Stromal cell of bone marrow (primary cell): ENCODE data around the gene OVAAL.

Experiments
- DNase-seq: peaks from one replicate; pipeline ENCODE4 v3.0.0-alpha.2; 2012; ENCODE audit warnings: low read depth

OVAAL gene

DNA sequence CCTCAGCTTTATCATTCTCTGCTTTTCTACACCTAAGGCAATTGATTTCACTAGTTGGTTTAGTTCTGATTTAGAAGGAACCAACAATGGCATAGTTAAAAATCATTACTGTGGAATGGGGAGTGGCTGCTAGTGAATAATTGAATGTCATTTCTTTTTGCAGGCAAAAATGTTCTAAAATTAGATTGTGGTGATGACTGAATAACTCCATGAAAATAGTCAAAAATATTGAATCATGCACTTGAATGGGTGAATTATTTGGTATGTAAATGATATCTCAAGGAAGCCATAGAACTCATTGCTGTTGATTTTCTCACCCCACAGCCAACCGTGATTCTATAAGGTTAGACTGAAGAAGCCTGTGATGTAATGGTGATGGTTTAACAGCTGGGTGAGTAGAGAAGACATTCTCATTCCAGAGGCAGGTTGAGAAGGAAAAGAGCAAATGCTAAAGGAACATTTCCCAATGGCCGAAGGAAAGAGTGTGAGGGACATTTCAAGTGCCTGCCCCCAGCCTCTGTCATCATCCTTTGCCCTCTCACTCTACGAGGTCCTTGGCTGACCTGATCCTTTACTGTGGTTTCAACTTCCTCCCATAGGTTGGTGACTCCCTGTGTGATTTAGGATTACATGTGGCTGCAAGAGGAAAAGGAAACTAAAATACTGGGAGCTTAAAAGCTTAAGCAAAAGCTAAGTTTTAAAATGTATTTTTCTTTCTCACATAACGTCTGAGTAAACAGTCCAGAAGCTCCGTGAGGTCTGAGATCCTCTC is 12.5 kb downstream of the OVAAL start:
- DNase-seq: no peak

DNA sequence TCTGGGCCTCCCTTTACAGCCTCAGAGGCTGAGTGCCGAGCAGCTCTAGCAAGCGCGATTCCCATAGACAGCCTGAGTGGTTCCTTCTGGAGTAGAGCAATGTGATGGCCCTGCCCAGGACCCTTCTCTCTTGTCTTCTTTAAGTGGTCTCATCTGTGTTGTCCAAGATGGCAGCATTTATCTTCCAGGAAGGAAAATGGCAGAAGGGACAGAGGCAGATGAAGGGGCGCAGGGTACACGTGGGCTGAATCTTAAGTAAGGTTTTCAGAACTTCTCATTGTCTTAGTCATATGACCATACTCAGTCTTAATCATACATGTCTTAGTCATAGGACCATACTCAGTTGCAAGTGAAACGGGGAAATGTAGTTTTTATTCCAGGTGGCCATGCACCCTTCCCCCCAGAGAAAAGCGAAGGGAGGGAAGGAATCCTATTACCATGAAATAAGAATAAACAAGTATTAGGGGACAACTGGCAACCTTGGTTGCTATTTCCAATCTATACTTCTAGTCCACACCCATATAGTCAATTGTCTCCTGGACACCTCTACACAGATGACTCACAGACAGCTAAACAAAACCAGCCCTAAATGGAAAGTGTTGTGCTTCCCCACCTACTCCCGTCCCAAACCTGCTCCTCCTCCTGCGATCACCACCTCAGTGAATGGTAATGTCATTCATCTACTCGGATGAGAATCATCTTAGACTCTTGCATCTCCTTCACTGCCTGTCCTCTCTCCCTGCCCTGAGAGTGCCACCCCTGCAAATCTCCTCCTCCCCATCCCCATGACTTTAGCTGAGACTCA is 13.3 kb downstream of the OVAAL start:
- no peak for DNase-seq

DNA sequence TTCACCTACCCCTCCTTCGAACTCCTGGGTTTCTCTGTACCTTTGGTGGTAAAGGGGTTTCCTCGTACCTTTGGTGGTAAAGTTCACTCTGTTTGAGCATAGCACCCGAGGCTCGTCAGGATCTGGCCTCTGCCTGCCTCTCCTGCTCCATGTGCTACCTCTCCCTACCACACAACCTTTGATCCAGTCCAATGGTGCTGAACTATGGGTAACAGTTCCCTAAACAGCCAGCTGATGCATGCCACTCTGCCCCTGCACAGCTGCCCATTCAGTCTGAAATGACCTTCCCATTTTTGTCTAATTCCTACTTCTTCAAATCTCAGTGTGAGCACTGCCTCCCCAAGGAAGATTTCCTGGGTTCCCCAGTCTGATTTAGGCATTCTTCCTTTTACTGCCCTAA is 14.0 kb downstream of the OVAAL start:
- no peak for DNase-seq

DNA sequence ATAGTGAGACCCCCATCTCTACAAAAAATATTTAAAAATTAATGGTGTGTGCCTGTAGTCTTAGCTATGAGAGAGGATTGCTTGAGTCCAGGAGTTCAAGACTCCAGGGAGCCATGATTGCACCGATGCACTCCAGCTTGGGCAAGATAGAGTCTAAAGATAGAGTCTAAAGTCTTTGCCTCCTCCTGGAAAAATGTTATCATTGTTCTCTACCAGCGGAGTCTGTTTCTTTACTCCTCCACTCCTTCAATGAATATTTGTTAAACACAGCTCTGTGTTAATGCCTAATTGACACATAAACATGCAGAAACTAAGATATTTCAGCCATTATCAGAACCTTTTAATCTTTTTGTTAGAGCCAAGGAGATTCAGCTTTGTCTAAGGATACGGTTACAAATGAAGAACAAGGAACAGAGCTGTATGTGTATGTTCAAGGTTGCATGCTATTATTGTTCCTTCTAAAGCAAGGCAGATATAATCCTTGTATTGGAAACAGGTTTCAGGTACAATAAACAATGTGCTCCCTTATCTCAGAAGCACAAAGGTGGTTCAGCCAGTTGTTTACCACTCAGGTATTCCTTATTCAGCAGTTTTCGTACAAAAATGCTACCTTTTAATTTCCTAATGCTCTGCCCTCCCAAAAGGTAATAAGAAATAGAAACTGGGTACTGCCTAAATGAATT is 15.4 kb downstream of the OVAAL start:
- DNase-seq: no peak

DNA sequence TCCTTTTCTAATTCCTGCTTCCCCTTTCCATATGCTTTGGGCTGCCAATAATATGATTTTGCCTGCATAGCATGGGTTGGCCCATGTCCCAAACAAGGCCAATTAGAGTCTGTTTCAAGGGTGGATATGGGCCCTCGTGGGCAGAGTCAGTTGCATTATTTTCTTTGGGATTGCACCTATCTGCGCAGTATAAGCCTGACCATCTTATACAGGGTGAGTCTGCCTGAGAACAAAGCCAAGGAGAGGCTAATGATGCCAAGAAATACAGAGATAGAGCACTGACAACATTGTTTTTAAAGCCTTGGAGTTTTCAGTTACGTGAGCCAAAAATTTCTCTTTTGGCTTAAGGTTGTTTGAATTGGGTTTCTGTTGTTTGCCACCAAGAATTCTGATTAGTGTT is 18.6 kb downstream of the OVAAL start:
- DNase-seq: no peak

DNA sequence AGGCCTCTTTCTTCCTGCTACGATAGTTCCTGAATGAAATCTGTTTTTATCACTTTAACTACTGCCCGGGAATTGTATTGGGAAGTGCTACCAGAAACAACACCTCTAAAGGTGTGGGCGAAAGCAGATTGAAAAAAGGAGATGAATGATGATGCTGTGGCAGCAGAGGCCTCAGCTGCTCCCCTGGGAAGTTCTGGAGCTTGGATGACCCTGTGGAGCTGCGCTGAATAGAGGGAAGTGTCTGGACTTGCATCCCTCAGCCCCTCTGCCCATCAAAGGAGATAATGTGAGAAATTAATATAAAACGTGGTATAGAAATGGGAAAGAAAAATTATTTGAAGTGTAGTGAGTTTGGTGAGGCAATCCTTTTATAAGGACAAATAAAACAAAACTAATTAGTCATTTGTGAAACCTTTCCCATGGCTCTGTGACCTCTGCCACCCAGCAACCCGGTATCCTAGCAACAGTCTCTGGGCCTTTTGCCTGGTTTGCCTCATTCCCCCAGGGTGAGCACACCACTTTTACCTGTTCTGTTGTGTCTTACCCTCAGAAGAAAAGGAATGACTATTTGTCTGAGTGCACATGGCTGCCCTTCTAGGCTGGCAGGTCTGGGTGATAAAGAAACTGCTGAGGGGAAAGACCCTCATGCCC is 21.3 kb downstream of the OVAAL start:
- DNase-seq: no peak

DNA sequence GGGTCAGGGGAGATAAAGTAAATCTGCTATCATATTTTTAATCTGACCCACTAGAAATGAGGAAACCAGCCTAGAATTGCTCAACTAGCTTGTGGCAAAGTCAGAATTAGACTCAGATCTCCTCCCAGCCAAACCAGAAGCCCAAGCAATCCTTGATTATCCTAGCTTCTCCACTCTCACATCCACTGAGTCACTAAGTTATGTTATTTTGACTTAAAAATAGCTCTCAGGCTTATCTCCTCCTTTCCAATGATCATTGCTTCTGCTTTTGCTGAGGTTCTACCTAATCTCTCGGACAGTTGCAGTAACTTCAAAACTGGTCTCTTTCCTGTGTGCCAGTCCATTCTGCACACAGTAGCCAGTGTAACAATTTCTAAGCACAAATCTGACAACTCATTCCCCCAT is 22.9 kb downstream of the OVAAL start:
- DNase-seq: peak; percentile 69

DNA sequence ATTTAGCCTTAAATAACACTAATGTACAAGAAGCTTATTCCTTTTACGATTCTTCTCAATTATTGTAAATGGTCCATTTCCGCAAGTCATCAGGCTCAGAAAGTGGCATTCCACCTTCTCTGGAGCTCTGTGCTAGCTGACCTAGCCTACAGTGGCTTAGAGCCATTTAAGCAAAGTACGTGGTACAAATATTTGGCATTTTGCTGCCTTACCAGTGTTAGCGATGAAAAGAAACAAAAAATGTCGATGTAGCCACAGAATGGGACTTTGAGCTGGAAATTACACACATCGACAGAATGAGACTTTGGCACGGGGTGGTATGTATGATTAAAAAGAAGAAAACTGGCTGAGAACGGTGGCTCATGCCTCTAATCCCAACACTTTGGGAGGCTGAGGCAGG is 26.1 kb downstream of the OVAAL start:
- DNase-seq: no peak

DNA sequence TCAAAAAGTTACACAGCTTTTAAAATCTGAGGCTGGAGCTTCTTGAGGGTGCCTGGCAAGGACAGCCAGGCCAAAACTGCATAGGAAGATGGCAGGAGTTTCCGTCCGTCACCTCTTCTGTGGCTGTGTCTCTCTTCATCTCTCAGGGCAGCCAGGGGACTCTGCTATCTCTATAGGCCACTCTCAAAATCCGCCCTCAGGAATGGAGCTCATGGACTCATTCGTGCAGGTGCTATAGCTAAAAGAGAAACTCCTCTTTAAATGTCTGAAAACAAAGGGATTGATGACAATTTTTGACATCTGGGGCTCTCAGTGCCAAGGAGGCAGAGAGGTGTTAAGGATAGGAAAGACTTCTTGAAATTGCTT is 27.2 kb downstream of the OVAAL start:
- DNase-seq: no peak

DNA sequence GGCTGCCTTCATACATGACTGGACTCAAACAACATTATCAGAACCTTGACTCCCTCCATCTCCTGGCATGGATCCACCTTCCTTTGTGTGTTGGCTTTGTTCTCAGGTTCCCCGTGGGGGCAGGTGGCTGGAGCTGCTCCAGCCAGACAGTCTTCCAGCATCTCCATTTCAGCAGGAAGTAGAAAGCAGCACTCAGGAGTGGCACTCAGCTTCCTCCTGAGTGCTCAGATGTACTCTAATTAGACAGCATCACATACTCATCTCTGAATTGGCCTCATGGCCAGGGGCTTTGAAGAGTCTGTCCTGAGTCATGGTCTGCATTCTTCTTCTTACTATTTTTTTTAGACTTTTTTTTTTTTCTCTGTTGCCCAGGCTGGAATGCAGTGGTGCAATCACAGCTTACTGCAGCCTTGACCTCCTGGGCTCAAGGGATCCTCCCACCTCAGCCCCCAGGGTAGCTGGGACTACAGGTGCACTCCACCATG is 27.9 kb downstream of the OVAAL start:
- no peak for DNase-seq

DNA sequence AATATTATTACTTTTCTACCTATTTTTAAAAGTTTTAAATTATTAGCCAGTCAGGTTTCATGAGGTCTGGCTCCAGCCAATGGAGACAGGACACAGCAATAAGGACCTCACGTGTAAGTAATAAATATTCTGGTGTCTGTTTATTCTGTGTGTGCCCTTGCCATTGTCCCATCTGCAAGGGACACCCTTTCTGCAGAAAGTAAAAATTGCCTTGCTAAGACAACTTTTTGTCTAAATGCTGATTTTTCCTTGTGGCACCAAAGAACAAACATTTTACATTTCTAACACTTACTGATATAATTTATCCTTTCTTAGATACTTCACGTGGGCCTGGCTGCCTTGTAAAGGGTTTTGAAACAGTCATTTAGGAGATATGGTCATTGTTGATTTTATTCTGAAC is 29.4 kb downstream of the OVAAL start:
- DNase-seq: no peak

DNA sequence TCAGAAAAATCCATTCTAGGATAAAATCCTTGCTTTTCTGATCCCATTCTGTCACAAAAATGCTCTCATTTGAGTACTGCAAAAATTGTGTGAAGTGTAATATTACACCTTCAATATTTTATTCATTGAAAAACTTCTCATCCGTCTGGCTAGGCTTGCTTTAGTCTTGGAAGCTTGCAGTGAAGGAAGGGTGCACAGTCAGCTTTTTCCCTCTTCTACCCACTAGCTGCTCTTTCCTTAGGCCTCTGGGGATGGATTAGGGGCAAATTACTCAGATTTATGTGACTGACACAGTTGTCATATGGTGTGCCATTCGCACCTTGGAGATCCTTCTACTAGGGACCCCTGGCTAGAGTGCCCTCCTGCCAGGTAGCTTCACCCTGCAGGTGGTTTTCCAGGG is 32.1 kb downstream of the OVAAL start:
- no peak for DNase-seq

DNA sequence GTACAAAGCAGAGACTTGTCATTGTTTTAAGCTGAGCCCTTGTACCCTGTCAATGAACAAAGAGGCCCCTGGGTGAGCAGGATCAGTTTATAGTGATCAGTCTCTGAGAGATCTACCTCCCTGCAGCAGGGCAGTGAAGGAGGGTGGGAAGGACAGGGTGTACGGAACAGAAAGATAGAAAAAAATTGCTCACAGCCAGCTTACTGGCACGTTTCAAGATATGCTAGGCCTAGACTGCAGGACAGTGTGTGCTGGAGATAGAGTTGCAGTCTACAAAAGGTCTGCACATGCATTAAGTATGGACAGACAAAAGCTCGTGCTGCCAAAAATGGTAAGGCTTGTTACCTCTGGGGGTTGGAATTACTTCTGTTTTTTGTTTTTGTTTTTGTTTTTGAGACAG is 34.6 kb downstream of the OVAAL start:
- no peak for DNase-seq

DNA sequence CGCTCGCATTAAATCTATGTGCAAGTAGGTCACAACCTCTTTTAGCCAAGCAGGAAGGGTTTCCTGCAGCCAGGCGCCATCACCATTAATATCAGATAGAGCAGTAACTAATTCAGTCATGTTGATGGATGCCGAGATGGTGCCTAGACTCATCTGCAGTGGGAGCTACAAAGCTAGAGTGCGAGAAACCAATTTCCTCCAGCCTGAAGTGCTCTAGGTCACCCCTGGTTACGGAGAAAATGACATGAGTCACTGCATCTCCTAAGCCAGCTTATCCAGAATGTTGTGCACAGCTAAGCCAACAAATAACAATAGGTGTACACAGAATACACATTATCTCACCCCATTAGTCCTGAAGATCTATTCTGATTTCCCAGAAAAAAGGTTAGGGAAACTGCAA is 36.0 kb downstream of the OVAAL start:
- DNase-seq: no peak

DNA sequence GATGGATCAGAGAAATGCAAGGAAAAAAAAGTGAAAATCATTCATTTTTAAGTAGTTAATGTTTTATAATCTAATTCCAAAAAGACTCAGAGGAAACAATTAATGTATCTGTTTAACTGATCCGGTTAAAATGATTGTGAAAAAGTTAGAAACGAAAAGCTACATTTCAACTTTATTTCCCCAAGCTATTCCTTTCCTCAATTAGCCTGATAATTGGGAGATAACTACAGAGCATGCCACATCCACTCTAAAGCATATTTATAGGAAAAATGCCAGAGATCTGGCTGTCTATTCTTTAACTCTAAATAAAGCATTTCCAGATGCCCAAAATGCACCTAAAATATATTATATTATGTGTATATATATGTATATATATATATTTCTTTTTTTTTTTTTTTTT is 37.2 kb downstream of the OVAAL start:
- DNase-seq: no peak

DNA sequence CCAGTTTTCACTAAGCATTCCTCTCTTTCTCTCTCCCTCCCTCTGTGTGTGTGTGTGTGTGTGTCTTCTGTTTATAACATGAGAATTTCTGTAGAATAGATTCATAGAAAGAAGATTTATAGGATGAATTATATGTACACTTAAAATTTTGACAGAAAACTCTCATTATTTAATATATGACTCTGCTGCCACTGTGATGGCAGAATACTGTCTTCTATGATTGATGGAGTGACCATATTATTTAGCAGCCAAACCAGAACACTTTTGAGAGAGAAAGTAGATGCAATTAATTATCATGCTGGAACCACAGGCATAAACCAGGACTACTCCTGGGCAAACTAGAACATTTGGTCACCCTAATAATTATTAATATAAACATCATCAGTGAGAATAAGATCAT is 38.8 kb downstream of the OVAAL start:
- DNase-seq: no peak

DNA sequence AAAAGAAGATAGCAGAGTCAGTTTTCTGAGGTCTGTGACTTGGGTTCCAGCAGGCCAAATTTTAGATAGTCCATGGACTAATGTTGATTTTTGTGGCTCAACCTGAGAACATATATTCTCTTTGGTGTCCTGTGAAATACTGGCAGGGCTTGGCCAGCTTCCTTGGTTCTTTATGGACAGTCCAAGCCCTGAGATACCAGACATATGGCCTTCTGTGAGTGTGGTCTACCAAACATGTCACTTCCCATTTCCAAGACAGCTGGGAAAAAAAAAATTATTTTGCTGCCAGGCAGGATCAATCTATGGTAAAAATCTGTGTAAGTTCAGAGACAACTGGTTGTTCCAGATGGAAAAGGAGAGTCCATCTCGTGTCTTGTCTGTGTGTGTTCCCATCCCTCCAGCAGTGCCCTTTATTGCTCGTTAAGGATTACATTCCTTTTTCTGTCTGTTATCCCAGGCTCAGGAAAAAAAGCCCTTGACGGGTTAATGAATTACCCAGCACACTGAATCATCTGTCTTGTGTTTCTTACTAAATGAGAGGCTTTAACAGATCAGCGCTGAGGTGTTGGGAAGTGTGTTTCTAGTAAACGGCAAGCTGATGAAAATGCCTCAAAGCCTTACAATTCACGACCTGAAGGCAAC is 39.7 kb downstream of the OVAAL start:
- no peak for DNase-seq

DNA sequence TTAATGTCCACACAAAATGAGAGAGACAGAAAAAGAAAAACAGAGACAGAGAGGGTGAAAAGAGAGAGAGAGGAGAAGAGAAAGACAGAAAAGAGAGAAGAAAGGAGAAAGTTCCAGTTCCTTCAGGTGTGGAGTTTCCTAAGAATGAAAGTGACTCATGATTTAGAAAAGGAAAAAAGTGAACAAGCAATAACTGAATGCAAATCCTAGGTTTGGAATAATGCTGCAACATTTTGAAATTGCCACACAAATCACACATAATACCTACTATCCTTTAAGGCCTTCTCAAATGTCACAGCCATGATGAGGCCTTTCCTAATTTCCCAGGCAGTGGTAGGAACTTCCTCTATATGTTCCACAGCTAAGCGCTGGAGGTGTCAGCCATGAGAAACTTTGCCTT is 41.6 kb downstream of the OVAAL start:
- DNase-seq: no peak

DNA sequence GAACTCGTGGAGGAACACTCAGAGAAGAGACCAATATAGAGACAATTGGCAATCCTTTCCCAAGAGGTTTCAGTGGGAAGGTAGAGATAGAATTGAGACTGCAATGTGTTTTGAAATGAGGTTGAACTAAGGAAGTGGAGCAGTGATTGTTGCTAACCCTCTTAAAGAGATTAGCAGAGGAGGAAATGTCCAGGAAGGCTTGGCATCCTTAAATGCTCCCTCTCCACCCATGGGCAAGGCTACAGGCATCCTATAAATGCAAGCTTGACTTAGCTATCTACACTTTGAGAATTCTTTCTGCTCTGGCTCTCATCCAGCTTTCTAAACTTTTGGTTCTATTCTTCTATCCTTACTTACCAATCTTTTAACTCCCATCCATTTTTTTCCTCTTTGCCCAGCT is 42.7 kb downstream of the OVAAL start:
- DNase-seq: no peak

DNA sequence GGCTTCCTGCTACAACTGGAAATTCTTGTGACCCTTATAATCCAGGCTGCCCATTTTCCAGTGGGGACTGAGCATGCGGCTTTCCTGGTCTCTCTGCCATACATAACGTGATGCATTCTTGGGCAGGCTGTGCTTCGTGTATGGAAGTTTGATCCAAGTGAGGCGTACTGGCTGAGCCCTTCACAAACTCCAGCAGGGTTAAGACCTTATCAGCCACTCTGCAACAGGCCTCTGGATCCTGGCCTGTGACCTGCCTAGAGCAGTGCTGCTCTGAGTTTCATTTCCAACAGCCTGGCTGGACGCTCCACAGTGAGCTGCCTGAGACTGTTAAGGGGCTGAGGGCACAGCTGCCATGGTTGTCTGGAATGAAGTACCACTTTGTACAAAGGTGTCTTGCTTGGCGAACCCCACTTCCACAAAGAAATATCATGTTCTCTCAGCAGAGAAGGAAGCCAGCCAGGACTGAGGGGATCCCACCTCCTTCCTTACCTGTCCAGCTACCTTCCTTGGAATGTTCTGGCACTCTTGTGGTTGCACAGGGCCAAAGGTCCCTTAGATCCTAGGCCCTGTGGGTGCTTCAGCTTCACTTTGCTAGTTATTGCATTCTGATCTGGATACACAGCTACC is 44.6 kb downstream of the OVAAL start:
- no peak for DNase-seq

DNA sequence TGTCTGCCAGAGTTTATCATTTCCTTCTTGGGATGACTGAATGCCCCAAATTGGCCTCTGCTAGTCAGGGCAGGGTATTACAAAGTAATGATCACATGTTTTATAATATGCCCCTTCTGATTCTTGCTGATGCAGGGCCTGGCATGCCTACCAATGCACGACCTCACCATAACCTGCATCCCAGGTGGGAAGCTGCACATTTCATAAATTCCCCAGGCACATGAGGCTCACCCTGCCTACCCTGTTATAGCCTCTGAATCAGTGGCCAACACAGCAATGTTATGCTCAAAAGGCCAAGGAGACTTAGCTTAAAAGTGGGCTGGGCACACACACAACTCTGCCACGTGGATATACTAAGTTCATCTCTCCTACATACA is 45.1 kb downstream of the OVAAL start:
- DNase-seq: no peak

DNA sequence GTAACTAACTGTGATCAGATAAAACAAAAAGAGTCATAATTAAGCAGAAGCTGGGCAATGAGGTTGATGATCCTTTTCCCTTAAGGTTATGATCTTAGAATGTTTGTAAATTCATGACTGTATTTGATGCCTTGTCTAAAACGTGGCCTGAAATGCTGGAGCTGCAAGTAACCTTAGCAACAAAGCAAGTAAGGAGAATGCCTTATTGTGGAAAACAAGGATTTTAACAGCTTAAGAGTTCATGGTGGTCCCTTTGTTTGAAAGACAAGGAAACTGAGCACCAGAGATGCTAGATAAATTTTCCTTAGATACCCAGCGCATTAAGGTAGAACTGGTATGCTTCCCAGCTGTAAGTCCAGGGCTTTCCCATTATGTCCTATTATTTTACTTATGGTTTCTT is 47.4 kb downstream of the OVAAL start:
- DNase-seq: no peak
